ENCODE data around the gene ATP13A1.

ATP13A1 gene

GRCh38 chr19:19663256-19664120 lies at the start of gene ATP13A1:
Gene ATP13A1 (minus strand): TSS chr19:19663676. CDS start chr19:19663666, 10 bp downstream.
- Histone ChIP-seq H4K20me1 (ENCODE audit: insufficient read depth, low read length) (no peaks in the 10 kb centered on the region), H3K79me2 (ENCODE audit: low read length) (peaks cover 51% of the 10 kb centered on the region), H3K9ac (ENCODE audit: low read length) (peak within 1 kb of the TSS; percentile 76), H3K27me3 (ENCODE audit: low read depth, low read length) (no peaks in the 10 kb centered on the region), H3K4me3 (ENCODE audit: low read length) (peak within 1 kb of the TSS; percentile 80), H2AFZ (ENCODE audit: low read depth, low read length) (peak within 1 kb of the TSS; percentile 65), H3K9me3 (ENCODE audit: insufficient read depth, low read length) (no peaks in the 10 kb centered on the region), H3K4me2 (ENCODE audit: low read length) (peak within 1 kb of the TSS; percentile 94), H3K27ac (ENCODE audit: low read length) (peak within 1 kb of the TSS; percentile 93), H3K4me1 (ENCODE audit: low read length) (peaks cover 23% of the 10 kb centered on the region), H3K36me3 (replicated peaks; ENCODE audit: low read depth, low read length) (peaks cover 19% of the 10 kb centered on the region)
- no peak for TF ChIP-seq EZH2phosphoT487 (IDR thresholded peaks at IDR 0.05; ENCODE audit: low read depth)
- TF ChIP-seq, protein P1, sequence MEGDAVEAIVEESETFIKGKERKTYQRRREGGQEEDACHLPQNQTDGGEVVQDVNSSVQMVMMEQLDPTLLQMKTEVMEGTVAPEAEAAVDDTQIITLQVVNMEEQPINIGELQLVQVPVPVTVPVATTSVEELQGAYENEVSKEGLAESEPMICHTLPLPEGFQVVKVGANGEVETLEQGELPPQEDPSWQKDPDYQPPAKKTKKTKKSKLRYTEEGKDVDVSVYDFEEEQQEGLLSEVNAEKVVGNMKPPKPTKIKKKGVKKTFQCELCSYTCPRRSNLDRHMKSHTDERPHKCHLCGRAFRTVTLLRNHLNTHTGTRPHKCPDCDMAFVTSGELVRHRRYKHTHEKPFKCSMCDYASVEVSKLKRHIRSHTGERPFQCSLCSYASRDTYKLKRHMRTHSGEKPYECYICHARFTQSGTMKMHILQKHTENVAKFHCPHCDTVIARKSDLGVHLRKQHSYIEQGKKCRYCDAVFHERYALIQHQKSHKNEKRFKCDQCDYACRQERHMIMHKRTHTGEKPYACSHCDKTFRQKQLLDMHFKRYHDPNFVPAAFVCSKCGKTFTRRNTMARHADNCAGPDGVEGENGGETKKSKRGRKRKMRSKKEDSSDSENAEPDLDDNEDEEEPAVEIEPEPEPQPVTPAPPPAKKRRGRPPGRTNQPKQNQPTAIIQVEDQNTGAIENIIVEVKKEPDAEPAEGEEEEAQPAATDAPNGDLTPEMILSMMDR (IDR thresholded peaks at IDR 0.05; ENCODE audit: low read depth, low read length), result peak; percentile 19; the same call in 1 of the 2 replicates

DNA sequence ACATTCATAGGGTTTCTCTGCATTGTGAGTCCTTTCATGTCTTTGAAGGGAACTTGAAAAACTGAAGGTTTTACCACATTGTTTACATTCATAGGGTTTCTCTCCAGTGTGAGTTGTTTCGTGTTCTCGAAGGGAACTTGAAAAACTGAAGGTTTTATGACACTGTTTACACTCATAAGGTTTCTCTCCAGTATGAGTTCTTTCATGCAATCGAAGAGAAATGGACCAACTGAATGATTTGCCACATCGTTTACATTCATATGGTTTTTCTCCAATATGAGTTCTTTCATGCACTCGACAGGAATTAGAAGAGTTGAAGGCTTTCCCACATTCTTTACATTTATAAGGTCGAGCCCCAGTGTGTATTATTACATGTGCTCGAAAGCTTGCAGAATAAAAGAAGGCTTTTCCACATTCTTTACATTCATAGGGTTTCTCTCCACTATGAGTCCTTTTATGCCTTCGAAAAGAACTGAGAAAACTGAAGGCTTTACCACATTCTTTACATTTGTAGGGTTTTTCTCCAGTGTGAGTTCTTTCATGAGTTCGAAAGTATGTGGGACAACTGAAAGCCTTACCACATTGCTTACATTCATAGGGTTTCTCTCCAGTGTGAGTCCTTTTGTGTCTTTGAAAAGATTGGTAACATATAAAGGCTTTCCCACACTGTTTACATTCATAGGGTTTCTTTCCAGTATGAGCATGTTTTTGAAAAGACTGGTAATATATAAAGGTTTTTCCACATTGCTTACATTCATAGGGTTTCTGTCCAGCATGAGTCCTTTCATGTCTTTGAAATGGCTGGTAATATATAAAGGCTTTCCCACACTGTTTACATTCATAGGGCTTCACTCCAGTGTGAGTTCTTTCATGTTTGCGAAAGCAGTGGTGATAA lies 48.7 kb upstream of the ATP13A1 start:
- no peaks in the 10 kb centered on the region for H3K27me3 ChIP-seq (ENCODE audit: low read depth, low read length)
- no peak overlapping the region for H3K4me2 ChIP-seq (ENCODE audit: low read length)
- H2AFZ ChIP-seq (ENCODE audit: low read depth, low read length), result no peak overlapping the region
- no peak overlapping the region for H3K9ac ChIP-seq (ENCODE audit: low read length)
- H3K4me1 ChIP-seq (ENCODE audit: low read length), result no peaks in the 10 kb centered on the region
- H3K36me3 ChIP-seq (replicated peaks; ENCODE audit: low read depth, low read length), result peaks cover 92% of the 10 kb centered on the region
- 0 out of 2 replicates have a peak, but pooled peaks cover under 1% of the 10 kb centered on the region for H4K20me1 ChIP-seq (ENCODE audit: insufficient read depth, low read length)
- TF ChIP-seq, protein P1 (IDR thresholded peaks at IDR 0.05; ENCODE audit: low read depth, low read length), result no peak
- peaks cover 84% of the 10 kb centered on the region for H3K9me3 ChIP-seq (ENCODE audit: insufficient read depth, low read length)
- H3K27ac ChIP-seq (ENCODE audit: low read length), result no peak overlapping the region
- peaks cover 22% of the 10 kb centered on the region for H3K79me2 ChIP-seq (ENCODE audit: low read length)
- H3K4me3 ChIP-seq (ENCODE audit: low read length), result no peak overlapping the region

DNA sequence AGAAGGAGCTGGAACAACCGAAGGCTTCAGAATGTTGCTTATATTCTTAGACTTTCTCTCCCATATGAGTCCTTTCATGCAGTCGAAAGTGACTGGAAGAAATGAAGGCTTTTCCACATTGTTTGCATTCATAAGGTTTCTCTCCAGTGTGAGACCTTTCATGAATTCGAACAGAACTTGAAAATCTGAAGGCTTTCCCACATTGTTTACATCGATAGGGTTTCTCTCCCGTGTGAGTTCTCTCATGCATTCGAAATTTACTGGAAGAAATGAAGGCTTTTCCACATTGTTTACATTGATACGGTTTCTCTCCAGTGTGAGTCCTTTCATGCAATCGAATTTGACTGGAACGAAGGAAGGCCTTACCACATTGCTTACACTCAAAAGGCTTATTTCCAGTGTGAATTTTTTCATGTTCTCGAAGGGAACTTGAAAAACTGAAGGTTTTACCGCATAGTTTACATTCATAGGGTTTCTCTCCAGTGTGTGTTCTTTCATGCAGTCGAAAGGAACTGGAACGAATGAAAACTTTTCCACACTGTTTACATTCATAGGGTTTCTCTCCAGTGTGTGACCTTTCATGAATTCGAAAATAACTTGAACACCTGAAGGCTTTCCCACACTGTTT lies 47.9 kb upstream of the ATP13A1 start:
- peaks cover 91% of the 10 kb centered on the region for H3K36me3 ChIP-seq (replicated peaks; ENCODE audit: low read depth, low read length)
- no peaks in the 10 kb centered on the region for H3K4me1 ChIP-seq (ENCODE audit: low read length)
- H3K79me2 ChIP-seq (ENCODE audit: low read length), result peaks cover 15% of the 10 kb centered on the region
- H3K9me3 ChIP-seq (ENCODE audit: insufficient read depth, low read length), result peaks cover 82% of the 10 kb centered on the region
- no peak overlapping the region for H3K9ac ChIP-seq (ENCODE audit: low read length)
- no peak overlapping the region for H2AFZ ChIP-seq (ENCODE audit: low read depth, low read length)
- no peak for TF ChIP-seq EZH2phosphoT487 (IDR thresholded peaks at IDR 0.05; ENCODE audit: low read depth)
- no peak overlapping the region for H3K27ac ChIP-seq (ENCODE audit: low read length)
- H4K20me1 ChIP-seq (ENCODE audit: insufficient read depth, low read length), result no peaks in the 10 kb centered on the region
- H3K27me3 ChIP-seq (ENCODE audit: low read depth, low read length), result no peaks in the 10 kb centered on the region
- H3K4me2 ChIP-seq (ENCODE audit: low read length), result no peak overlapping the region
- H3K4me3 ChIP-seq (ENCODE audit: low read length), result no peak overlapping the region

- H3K9me3 ChIP-seq (ENCODE audit: insufficient read depth, low read length), result peaks cover 79% of the 10 kb centered on the region
- no peak overlapping the region for H3K9ac ChIP-seq (ENCODE audit: low read length)
- no peak overlapping the region for H3K27ac ChIP-seq (ENCODE audit: low read length)
- peaks cover 90% of the 10 kb centered on the region for H3K36me3 ChIP-seq (replicated peaks; ENCODE audit: low read depth, low read length)
- H3K4me3 ChIP-seq (ENCODE audit: low read length), result no peak overlapping the region
- no peaks in the 10 kb centered on the region for H4K20me1 ChIP-seq (ENCODE audit: insufficient read depth, low read length)
- no peak overlapping the region for H2AFZ ChIP-seq (ENCODE audit: low read depth, low read length)
- H3K79me2 ChIP-seq (ENCODE audit: low read length), result peaks cover 6% of the 10 kb centered on the region
- H3K27me3 ChIP-seq (ENCODE audit: low read depth, low read length), result no peaks in the 10 kb centered on the region
- H3K4me1 ChIP-seq (ENCODE audit: low read length), result no peaks in the 10 kb centered on the region
- TF ChIP-seq, protein P1 (IDR thresholded peaks at IDR 0.05; ENCODE audit: low read depth, low read length), result no peak
- no peak for TF ChIP-seq EZH2phosphoT487 (IDR thresholded peaks at IDR 0.05; ENCODE audit: low read depth)
- no peak overlapping the region for H3K4me2 ChIP-seq (ENCODE audit: low read length)
These were observed 47.0 kb upstream of the ATP13A1 start for GRCh38 chr19:19710506-19710905.
